Neutrophil (primary cell): Measurements from ENCODE around the gene FKBP11.
A peak's percentile ranks its signal among the peaks of the same experiment; 100 is the strongest.

Experiments
- H3K27ac ChIP-seq: fragments of 200-600 bp; sonication (generic); 2 replicates; pipeline ENCODE4 v1.5.1; 2016; ENCODE audit warnings: mild to moderate bottlenecking, moderate library complexity
- H3K27me3 ChIP-seq: fragments of 200-600 bp; sonication (generic); 2 replicates; pipeline ENCODE4 v1.6.0; 2016; ENCODE audit warnings: mild to moderate bottlenecking
- H3K36me3 ChIP-seq: fragments of 200-600 bp; sonication (generic); 2 replicates; pipeline ENCODE4 v1.5.1; 2017
- H3K4me1 ChIP-seq, 2 experiments: fragments of 200-600 bp in 1 of 2; sonication (generic) in 1 of 2; 1 replicate in 1 of 2; 2 replicates in 1 of 2; pipeline versions ENCODE4 v1.5.1 to v1.6.1; 2013 to 2016; ENCODE audit warnings: low read depth in 1 of 2, low read length in 1 of 2, mild to moderate bottlenecking in 1 of 2, moderate library complexity in 1 of 2; ENCODE audit not compliant: control insufficient read depth in 1 of 2, insufficient read depth in 1 of 2
- H3K4me3 ChIP-seq, 2 experiments: fragments of 200-600 bp in 1 of 2; sonication (generic) in 1 of 2; 1 replicate in 1 of 2; 2 replicates in 1 of 2; pipeline ENCODE4 v1.5.1; 2013 to 2016; ENCODE audit warnings: low read depth in 1 of 2, low read length in 1 of 2, mild to moderate bottlenecking in 1 of 2, moderate library complexity in 1 of 2
- H3K9me3 ChIP-seq: fragments of 200-600 bp; sonication (generic); 2 replicates; pipeline ENCODE4 v1.5.1; 2016
- TF ChIP-seq, protein P1 (sequence below): fragments of 200-600 bp; sonication (generic); IDR thresholded peaks from 2 replicates; pipeline ENCODE4 v1.5.1; 2016; ENCODE audit warnings: antibody characterized with exemption

Gene FKBP11

DNA sequence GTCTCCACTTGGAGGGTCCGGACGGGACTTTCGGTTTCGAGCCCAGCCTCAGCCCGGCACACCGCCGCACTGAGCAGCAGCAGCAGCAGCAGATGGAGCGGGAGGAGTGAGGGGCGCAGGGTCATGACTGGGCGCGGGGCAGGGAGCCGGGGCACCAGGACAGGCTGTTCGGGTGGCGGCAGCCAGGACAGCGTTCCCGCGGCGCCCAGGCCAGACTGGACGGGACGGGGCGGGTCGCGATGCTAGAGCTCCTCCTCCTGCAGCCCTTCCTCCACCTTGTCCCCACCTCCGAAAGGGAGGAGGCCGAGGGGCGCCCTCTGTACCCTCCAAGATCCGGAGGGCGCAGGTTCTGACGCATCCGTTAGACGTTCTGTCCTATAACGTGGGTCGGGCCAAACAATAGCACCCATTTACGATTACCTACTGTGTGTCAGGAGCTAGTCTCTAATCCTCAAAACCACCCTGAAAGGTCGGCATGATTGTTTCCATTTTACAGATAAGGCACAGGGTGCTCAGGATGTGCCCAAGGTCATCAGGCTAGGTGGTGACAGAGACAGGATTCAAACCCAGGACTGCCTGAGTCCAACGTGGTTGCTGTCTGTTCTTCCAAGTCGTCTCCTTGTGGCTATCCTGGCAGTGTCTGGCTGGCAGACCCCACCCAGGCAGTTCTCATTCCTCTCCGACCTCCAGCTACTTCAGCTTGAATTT is at the start of gene FKBP11:
Gene FKBP11, minus strand, starts transcription at position 189 of the 708 bp plus-strand sequence. Its CDS starts 64 bp downstream, at position 125.
- Histone ChIP-seq H3K4me3 (peak within 1 kb of the TSS; percentile 76 to 77), H3K9me3 (no peaks in the 10 kb centered on the region), H3K27ac (peak within 1 kb of the TSS; percentile 25), H3K36me3 (peaks cover 47% of the 10 kb centered on the region), H3K4me1 (peaks cover 9 to 12% of the 10 kb centered on the region in 2 experiments), H3K27me3 (no peaks in the 10 kb centered on the region)
- TF ChIP-seq, protein P1, sequence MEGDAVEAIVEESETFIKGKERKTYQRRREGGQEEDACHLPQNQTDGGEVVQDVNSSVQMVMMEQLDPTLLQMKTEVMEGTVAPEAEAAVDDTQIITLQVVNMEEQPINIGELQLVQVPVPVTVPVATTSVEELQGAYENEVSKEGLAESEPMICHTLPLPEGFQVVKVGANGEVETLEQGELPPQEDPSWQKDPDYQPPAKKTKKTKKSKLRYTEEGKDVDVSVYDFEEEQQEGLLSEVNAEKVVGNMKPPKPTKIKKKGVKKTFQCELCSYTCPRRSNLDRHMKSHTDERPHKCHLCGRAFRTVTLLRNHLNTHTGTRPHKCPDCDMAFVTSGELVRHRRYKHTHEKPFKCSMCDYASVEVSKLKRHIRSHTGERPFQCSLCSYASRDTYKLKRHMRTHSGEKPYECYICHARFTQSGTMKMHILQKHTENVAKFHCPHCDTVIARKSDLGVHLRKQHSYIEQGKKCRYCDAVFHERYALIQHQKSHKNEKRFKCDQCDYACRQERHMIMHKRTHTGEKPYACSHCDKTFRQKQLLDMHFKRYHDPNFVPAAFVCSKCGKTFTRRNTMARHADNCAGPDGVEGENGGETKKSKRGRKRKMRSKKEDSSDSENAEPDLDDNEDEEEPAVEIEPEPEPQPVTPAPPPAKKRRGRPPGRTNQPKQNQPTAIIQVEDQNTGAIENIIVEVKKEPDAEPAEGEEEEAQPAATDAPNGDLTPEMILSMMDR, result no peak

- Histone ChIP-seq H3K4me3 (no peak overlapping the region), H3K36me3 (no peaks in the 10 kb centered on the region), H3K4me1 (peaks cover 26 to 34% of the 10 kb centered on the region in 2 experiments), H3K9me3 (no peaks in the 10 kb centered on the region), H3K27ac (no peak overlapping the region), H3K27me3 (peaks cover 100% of the 10 kb centered on the region)
- TF ChIP-seq, protein P1, result peak; percentile 37
Observed at GRCh38 chr12:48973941-48974673, 48.8 kb upstream of the FKBP11 start.

- Histone ChIP-seq H3K36me3 (no peaks in the 10 kb centered on the region), H3K27ac (no peak overlapping the region), H3K4me1 (peaks cover 21 to 28% of the 10 kb centered on the region in 2 experiments), H3K4me3 (no peak overlapping the region), H3K9me3 (no peaks in the 10 kb centered on the region), H3K27me3 (peaks cover 100% of the 10 kb centered on the region)
- TF ChIP-seq, protein P1, result no peak
Observed at GRCh38 chr12:48973531-48973930, 48.2 kb upstream of the FKBP11 start.

- H3K4me1 ChIP-seq, result peaks cover 17 to 23% of the 10 kb centered on the region in 2 experiments
- no peaks in the 10 kb centered on the region for H3K9me3 ChIP-seq
- no peak overlapping the region for H3K27ac ChIP-seq
- no peaks in the 10 kb centered on the region for H3K36me3 ChIP-seq
- TF ChIP-seq, protein P1, result no peak
- no peak overlapping the region for H3K4me3 ChIP-seq
- H3K27me3 ChIP-seq, result peaks cover 100% of the 10 kb centered on the region
Observed at GRCh38 chr12:48972952-48973483, 47.7 kb upstream of the FKBP11 start.

DNA sequence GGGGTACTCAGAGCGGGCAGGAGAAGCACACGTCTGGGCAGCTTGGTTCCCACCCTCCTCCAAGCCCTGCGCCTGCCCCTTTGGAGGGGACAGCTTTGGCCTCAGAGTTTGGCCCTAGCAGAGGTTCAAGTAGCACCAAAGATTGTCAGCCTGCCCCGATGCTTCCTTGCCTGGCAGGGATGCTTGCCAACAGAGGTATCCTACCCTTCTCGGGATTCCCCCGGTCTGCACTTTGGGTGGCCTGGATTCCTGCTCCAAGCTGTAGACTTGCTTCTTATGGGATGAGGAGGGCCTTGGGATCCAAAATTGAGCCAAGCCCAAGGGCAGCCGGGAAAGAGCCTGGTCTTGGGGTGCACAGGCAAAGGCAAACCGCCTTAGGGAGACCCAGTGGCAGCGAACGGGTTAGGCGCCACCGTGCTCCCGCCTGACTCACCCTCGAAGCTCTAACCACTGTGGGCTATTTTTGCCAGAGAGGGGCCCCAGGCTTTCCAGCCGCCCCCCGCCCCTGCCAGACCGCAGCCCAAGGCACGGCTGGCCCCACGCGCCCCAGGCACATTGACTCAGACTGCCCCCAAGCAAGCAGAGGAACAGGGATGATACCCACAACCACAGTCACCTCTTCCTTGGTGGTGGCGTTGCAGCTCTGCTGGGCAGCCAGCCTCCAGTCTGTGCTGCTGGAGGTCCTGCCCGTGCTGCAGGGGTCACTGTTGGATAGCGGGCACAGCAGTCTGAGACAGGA is 47.1 kb upstream of the FKBP11 start:
- TF ChIP-seq, protein P1, result no peak
- H3K36me3 ChIP-seq, result no peaks in the 10 kb centered on the region
- H3K4me3 ChIP-seq, result no peak overlapping the region
- H3K4me1 ChIP-seq, result peaks cover 12 to 18% of the 10 kb centered on the region in 2 experiments
- peaks cover 100% of the 10 kb centered on the region for H3K27me3 ChIP-seq
- H3K27ac ChIP-seq, result no peak overlapping the region
- H3K9me3 ChIP-seq, result no peaks in the 10 kb centered on the region
